Keratinocyte (primary cell): ENCODE results near the gene CD55. TPM values are rescaled to one million over a fixed set of nuclear protein-coding genes. Genes with fewer than 3 reads are reported as not detected.

ENCODE experiments used
- DNase-seq: peaks from one replicate; pipeline ENCODE4 v3.0.0-alpha.2; 2011; ENCODE audit warnings: low read depth, missing footprints, low spot score
- FAIRE-seq: peaks from 2 replicates; lab custom pipeline; 2011; peaks lifted over from hg19 to GRCh38; lab: Jason Lieb, UNC
- H2AFZ ChIP-seq: 2 replicates; pipeline ENCODE4 v1.6.0; 2012; ENCODE audit warnings: low read length, control low read depth, inconsistent platforms; ENCODE audit not compliant: control insufficient read depth
- H3K27ac ChIP-seq: 2 replicates; pipeline ENCODE4 v1.5.1; 2011; ENCODE audit warnings: low read length; ENCODE audit not compliant: control insufficient read depth, insufficient read depth
- H3K27me3 ChIP-seq: 3 replicates; pipeline ENCODE4 v1.6.0; 2011; ENCODE audit warnings: low read length; ENCODE audit not compliant: control insufficient read depth, insufficient read depth; ENCODE audit errors: extremely low read depth
- H3K36me3 ChIP-seq, 2 experiments: 2 replicates in 1 of 2; 3 replicates in 1 of 2; pipeline ENCODE4 v1.5.1; 2011; ENCODE audit warnings: low read length in 2 of 2, mild to moderate bottlenecking in 1 of 2; ENCODE audit not compliant: control insufficient read depth in 2 of 2, insufficient read depth in 2 of 2; ENCODE audit errors: extremely low read depth in 1 of 2
- H3K4me1 ChIP-seq: 3 replicates; pipeline ENCODE4 v1.5.1; 2011; ENCODE audit warnings: low read length; ENCODE audit not compliant: control insufficient read depth, insufficient read depth; ENCODE audit errors: extremely low read depth
- H3K4me2 ChIP-seq: 3 replicates; pipeline ENCODE4 v1.6.0; 2011; ENCODE audit warnings: low read depth, low read length; ENCODE audit not compliant: control insufficient read depth, insufficient read depth; ENCODE audit errors: extremely low read depth
- H3K4me3 ChIP-seq, 3 experiments: fragments of 200-600 bp in 1 of 3; sonication (generic) in 1 of 3; 2 replicates in 2 of 3; 3 replicates in 1 of 3; pipeline ENCODE4 v1.5.1; 2011 to 2016; ENCODE audit warnings: low read length in 3 of 3, mild to moderate bottlenecking in 3 of 3, control low read depth in 2 of 3, inconsistent platforms in 1 of 3, low read depth in 1 of 3, mixed read lengths in 1 of 3, mixed run types in 1 of 3, moderate library complexity in 1 of 3; ENCODE audit not compliant: control insufficient read depth in 2 of 3, insufficient read depth in 2 of 3; ENCODE audit errors: extremely low read depth in 1 of 3
- H3K79me2 ChIP-seq: 2 replicates; pipeline ENCODE4 v1.6.0; 2012; ENCODE audit warnings: low read length; ENCODE audit not compliant: control insufficient read depth, insufficient read depth
- H3K9ac ChIP-seq: 3 replicates; pipeline ENCODE4 v1.6.0; 2011; ENCODE audit warnings: low read length; ENCODE audit not compliant: control insufficient read depth, insufficient read depth; ENCODE audit errors: extremely low read depth
- H3K9me1 ChIP-seq: 3 replicates; pipeline ENCODE4 v1.6.0; 2011; ENCODE audit warnings: low read length; ENCODE audit not compliant: control insufficient read depth, insufficient read depth; ENCODE audit errors: extremely low read depth
- H3K9me3 ChIP-seq: 2 replicates; pipeline ENCODE4 v1.5.1; 2012; ENCODE audit warnings: low read depth, low read length; ENCODE audit not compliant: control insufficient read depth
- H4K20me1 ChIP-seq: 3 replicates; pipeline ENCODE4 v1.6.0; 2011; ENCODE audit warnings: low read length; ENCODE audit not compliant: control insufficient read depth, insufficient read depth; ENCODE audit errors: extremely low read depth
- EZH2 ChIP-seq: IDR thresholded peaks from one replicate; pipeline ENCODE4 v1.6.1; 2012; ENCODE audit warnings: inconsistent platforms, mild to moderate bottlenecking, low read length, moderate library complexity
- dilution Hi-C: fragments of 300-500 bp; cut with MboI; formaldehyde crosslinking; loops from one replicate; pipeline ENCODE4 v1.7.0; 2020; ENCODE audit warnings: low sequenced_read_pairs; ENCODE audit not compliant: extremely low pct_ligation_motif_present
- polyA plus RNA-seq, 5 experiments: library from polyadenylated mRNA; depleted of rRNA in 3 of 5; stranded (reverse) in 3 of 5; stranded (forward) in 1 of 5; unstranded in 1 of 5; fragments of >200 nt; gene quantifications; 1 replicate in 1 of 5; 2 replicates in 3 of 5; 3 replicates in 1 of 5; pipeline versions ENCODE4 v1.2.1 to v1.2.3, GENCODE V29; 2011 to 2012; ENCODE audit warnings: missing spikeins in 2 of 5, low read depth in 1 of 5, low replicate concordance in 1 of 5
- TF ChIP-seq, protein P1 (sequence below), 3 experiments: IDR thresholded peaks in 1 of 3; conservative IDR thresholded peaks in 1 of 3; optimal IDR thresholded peaks in 1 of 3; 2 replicates in 2 of 3; 3 replicates in 1 of 3; pipeline versions ENCODE3 to v1.5.1; 2011; ENCODE audit warnings: low read length in 3 of 3, mild to moderate bottlenecking in 3 of 3, moderate library complexity in 2 of 3, control low read depth in 1 of 3, inconsistent platforms in 1 of 3; ENCODE audit not compliant: insufficient read depth in 2 of 3; ENCODE audit errors: extremely low read depth in 1 of 3

Gene CD55
- polyA plus RNA-seq, 1 donor (not counting 4 experiments of a cell fraction or from before 2014, with no cell fraction given) = 37.3 TPM

DNA sequence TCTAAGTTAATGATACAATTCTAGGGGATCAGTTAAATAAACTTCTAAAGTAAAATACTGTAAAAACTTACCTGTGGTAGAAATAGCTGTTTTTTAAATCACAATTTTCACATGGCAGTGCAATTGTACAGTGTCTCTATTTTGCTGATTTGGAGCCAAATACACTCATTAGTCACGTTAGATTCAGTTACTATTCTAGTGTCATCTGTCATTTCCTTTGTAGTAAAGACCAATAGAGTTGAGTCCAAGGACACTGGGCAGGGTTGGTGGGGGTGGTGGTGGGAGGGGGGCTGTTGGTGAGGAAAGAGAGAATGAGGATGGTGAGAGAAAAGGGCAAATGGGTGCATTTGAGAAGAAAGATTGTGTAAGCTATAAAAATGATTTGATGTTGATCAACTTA lies 33.6 kb downstream of the CD55 start:
- dilution Hi-C loops = no loop called here
- Histone ChIP-seq H2AFZ (no peak overlapping the region), H3K4me3 (no peak overlapping the region), H3K27me3 (no peaks in the 10 kb centered on the region), H3K36me3 (peaks cover 0 to 3% of the 10 kb centered on the region in 2 experiments), H3K79me2 (no peaks in the 10 kb centered on the region), H4K20me1 (no peaks in the 10 kb centered on the region), H3K9me1 (no peaks in the 10 kb centered on the region), H3K4me1 (no peaks in the 10 kb centered on the region), H3K9me3 (no peaks in the 10 kb centered on the region), H3K27ac (no peak overlapping the region), H3K9ac (no peak overlapping the region), H3K4me2 (no peak overlapping the region)
- DNase-seq (no peak), FAIRE-seq (no peak)
- TF ChIP-seq EZH2 = no peak
- TF ChIP-seq, protein P1, sequence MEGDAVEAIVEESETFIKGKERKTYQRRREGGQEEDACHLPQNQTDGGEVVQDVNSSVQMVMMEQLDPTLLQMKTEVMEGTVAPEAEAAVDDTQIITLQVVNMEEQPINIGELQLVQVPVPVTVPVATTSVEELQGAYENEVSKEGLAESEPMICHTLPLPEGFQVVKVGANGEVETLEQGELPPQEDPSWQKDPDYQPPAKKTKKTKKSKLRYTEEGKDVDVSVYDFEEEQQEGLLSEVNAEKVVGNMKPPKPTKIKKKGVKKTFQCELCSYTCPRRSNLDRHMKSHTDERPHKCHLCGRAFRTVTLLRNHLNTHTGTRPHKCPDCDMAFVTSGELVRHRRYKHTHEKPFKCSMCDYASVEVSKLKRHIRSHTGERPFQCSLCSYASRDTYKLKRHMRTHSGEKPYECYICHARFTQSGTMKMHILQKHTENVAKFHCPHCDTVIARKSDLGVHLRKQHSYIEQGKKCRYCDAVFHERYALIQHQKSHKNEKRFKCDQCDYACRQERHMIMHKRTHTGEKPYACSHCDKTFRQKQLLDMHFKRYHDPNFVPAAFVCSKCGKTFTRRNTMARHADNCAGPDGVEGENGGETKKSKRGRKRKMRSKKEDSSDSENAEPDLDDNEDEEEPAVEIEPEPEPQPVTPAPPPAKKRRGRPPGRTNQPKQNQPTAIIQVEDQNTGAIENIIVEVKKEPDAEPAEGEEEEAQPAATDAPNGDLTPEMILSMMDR (optimal IDR thresholded peaks at IDR 0.05 in 1 of 3, IDR thresholded peaks at IDR 0.05 in 1 of 3, conservative IDR thresholded peaks at IDR 0.05 in 1 of 3; ENCODE audit: extremely low read depth in 1 of 3, insufficient read depth in 2 of 3, low read length in 3 of 3) = no peak

DNA sequence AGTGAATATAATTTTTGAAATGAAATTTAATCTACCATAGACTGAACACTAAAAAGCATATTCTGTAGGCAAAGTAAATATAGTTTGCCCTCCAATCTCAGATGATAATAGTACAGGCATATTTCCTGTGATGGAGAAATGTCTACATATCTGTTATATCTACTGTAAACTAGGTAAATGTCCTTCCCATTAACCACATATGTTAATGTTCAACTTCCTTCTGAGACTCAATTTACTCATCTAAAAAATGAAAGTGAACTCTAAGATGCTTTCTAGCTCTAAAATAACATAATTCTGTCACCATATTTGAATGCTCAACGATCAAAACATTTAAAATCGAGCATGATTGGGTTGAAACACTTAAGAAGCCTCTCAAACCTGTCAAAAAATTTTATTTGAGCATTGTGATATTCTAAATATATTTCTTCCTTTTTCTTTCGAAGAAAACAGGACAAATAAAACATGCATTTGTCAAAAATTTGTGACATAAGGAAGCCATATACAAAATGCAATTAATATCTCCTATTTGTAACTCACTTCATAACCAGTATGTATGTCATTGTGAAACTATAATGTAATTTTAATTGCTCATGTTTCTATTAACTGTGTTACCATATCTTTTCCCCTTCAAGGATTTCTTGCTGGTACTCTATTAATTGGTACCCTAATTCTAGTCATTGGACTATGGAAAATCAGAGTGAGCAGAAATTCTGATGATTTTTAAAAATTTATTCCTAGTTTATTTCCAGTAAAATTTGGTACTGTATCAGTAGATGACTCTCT lies 34.2 kb downstream of the CD55 start:
- Histone ChIP-seq H3K79me2 (no peaks in the 10 kb centered on the region), H3K27me3 (no peaks in the 10 kb centered on the region), H3K9me1 (no peaks in the 10 kb centered on the region), H2AFZ (no peak overlapping the region), H3K4me3 (no peak overlapping the region), H3K36me3 (peaks cover 0 to 3% of the 10 kb centered on the region in 2 experiments), H4K20me1 (no peaks in the 10 kb centered on the region), H3K4me1 (no peaks in the 10 kb centered on the region), H3K9ac (no peak overlapping the region), H3K9me3 (no peaks in the 10 kb centered on the region), H3K27ac (no peak overlapping the region), H3K4me2 (no peak overlapping the region)
- FAIRE-seq (no peak), DNase-seq (no peak)
- dilution Hi-C loops = no loop called here
- TF ChIP-seq, protein P1 (optimal IDR thresholded peaks at IDR 0.05 in 1 of 3, IDR thresholded peaks at IDR 0.05 in 1 of 3, conservative IDR thresholded peaks at IDR 0.05 in 1 of 3; ENCODE audit: extremely low read depth in 1 of 3, insufficient read depth in 2 of 3, low read length in 3 of 3) = no peak
- TF ChIP-seq EZH2 = no peak
